ENCODE results near the gene RIPPLY1. TPM values are rescaled to one million over a fixed set of nuclear protein-coding genes. Genes with fewer than 3 reads are reported as not detected.

Gene RIPPLY1
- polyA plus RNA-seq, 1 experiment = 0.06 TPM

DNA sequence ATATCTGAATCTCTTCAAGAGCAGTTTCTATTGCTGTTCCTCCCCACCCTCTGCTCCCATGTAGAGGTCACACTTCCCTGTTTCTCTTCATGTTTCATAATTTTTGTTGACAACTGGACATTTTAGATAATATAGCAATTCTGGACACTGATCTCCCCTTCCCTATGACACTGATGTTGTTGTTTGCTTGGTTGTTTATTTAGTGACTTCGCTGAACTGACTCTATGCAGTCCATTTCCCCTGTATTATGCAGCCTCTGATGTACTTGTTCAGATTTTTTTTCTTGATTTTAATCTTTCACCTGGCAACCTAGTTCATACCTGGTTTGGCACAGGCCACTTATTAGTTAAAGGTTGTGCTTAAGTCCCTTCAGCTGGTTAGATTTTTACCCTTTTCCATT is 46.2 kb upstream of the RIPPLY1 start:
- ChIA-PET CTCF (interaction anchor here (0.5 to 1.6 kb wide), 2 partner anchors 50 to 326 kb away, joined by 3 to 5 read pairs; no protein-coding TSS in a partner anchor), POLR2A (no interaction called here)
- DNase-seq (ENCODE audit: low read depth) = no peak
- Histone ChIP-seq H3K4me3 (ENCODE audit: low read depth, low read length) (no peak overlapping the region), H3K36me3 (ENCODE audit: control insufficient read depth, insufficient read depth, low read length) (no peaks in the 10 kb centered on the region; the same call in none of the 2 replicates), H3K27me3 (ENCODE audit: control insufficient read depth, insufficient read depth, low read length) (no peaks in the 10 kb centered on the region)
- TF ChIP-seq, protein P1, sequence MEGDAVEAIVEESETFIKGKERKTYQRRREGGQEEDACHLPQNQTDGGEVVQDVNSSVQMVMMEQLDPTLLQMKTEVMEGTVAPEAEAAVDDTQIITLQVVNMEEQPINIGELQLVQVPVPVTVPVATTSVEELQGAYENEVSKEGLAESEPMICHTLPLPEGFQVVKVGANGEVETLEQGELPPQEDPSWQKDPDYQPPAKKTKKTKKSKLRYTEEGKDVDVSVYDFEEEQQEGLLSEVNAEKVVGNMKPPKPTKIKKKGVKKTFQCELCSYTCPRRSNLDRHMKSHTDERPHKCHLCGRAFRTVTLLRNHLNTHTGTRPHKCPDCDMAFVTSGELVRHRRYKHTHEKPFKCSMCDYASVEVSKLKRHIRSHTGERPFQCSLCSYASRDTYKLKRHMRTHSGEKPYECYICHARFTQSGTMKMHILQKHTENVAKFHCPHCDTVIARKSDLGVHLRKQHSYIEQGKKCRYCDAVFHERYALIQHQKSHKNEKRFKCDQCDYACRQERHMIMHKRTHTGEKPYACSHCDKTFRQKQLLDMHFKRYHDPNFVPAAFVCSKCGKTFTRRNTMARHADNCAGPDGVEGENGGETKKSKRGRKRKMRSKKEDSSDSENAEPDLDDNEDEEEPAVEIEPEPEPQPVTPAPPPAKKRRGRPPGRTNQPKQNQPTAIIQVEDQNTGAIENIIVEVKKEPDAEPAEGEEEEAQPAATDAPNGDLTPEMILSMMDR (IDR thresholded peaks at IDR 0.05; ENCODE audit: insufficient read depth, low read depth, low read length) = no peak

DNA sequence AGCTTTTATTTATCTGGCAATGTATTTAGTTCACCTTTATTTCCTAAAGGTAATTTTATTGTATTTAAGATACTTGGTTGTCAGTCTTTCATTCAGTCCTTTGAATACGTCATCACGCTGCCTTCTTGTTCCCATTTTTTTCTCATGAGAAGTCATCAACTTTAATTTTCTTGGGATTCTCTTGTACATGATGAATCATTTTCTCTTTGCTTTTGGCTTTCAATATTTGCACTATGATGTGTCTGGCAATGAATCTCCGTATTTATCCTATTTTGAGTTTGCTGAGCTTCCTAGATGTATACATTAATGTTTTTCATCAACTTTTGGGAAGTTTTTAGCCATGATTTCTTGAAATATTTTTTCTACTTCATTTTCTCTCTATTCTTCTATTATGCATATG is 45.5 kb upstream of the RIPPLY1 start:
- CTCF ChIA-PET = no interaction called here
- TF ChIP-seq, protein P1 (IDR thresholded peaks at IDR 0.05; ENCODE audit: insufficient read depth, low read depth, low read length) = no peak
- Histone ChIP-seq H3K4me3 (ENCODE audit: low read depth, low read length) (no peak overlapping the region), H3K36me3 (ENCODE audit: control insufficient read depth, insufficient read depth, low read length) (no peaks in the 10 kb centered on the region; the same call in none of the 2 replicates), H3K27me3 (ENCODE audit: control insufficient read depth, insufficient read depth, low read length) (no peaks in the 10 kb centered on the region)
- POLR2A ChIA-PET = no interaction called here
- DNase-seq (ENCODE audit: low read depth) = no peak

DNA sequence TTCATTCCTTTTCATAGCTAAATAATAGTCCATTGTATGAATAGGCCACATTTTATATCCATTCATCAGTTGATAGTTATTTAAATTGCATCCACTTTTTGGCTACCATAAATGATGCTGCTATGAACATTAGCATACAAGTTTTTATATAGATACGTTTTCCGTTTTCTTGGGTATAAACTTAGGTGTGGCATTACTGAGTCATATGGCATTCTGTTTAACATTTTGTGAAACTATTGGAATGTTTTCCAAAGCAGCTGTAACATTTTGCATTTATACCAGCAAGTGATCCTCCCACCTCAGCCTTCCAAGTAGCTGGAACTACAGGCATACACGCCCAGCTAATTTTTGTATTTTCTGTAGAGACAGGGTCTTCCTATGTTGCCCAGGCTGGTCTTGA is 43.3 kb upstream of the RIPPLY1 start:
- no peaks in the 10 kb centered on the region; the same call in none of the 2 replicates for H3K36me3 ChIP-seq (ENCODE audit: control insufficient read depth, insufficient read depth, low read length)
- CTCF ChIA-PET = interaction anchor here (1.1 kb wide), 1 partner anchor 52 kb away, joined by 4 read pairs; no protein-coding TSS in a partner anchor
- H3K4me3 ChIP-seq (ENCODE audit: low read depth, low read length) = no peak overlapping the region
- no peak for DNase-seq (ENCODE audit: low read depth)
- POLR2A ChIA-PET = no interaction called here
- no peaks in the 10 kb centered on the region for H3K27me3 ChIP-seq (ENCODE audit: control insufficient read depth, insufficient read depth, low read length)
- TF ChIP-seq, protein P1 (IDR thresholded peaks at IDR 0.05; ENCODE audit: insufficient read depth, low read depth, low read length) = no peak

DNA sequence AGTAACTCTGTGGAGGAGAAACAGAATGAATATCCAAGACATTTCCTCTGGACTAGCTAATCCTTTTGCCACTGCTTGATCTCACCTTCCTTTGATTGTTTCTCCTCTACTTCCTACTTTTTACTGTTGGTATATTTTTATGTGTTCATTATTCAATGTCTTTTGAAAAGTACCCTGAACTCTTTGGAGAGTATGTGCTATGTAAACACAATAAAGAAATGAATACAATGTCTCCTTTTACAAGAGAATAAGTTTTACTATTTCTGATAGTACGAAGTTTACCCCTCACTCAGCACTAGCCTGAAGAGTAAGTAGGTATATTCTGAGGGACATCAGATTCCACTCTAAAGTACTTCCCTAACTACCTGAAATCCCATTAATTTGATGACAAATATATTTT is 36.9 kb upstream of the RIPPLY1 start:
- Histone ChIP-seq H3K4me3 (ENCODE audit: low read depth, low read length) (no peak overlapping the region), H3K27me3 (ENCODE audit: control insufficient read depth, insufficient read depth, low read length) (no peaks in the 10 kb centered on the region), H3K36me3 (ENCODE audit: control insufficient read depth, insufficient read depth, low read length) (no peaks in the 10 kb centered on the region; the same call in 1 of the 2 replicates)
- DNase-seq (ENCODE audit: low read depth) = no peak
- POLR2A ChIA-PET = no interaction called here
- CTCF ChIA-PET = no interaction called here
- TF ChIP-seq, protein P1 (IDR thresholded peaks at IDR 0.05; ENCODE audit: insufficient read depth, low read depth, low read length) = no peak

DNA sequence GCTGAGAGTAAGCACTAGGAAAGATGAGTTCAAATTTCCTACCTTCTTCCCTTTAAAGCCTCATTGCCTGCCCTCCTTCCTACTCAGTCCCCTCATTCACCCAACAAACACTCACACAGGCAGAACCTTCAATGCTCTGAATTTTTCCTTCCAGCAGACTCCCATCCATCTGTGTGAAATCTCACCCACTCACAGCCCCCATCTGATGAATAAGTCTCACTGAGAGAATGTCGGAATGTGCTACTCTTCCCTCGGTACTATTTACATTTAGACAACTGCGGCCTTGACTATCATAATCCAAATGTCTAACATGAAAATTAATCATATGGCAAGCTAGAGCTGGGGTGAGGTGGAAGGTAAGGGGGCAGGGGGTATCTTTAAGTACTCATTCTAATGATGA is 36.4 kb upstream of the RIPPLY1 start:
- CTCF ChIA-PET = no interaction called here
- POLR2A ChIA-PET = no interaction called here
- no peak for DNase-seq (ENCODE audit: low read depth)
- TF ChIP-seq, protein P1 (IDR thresholded peaks at IDR 0.05; ENCODE audit: insufficient read depth, low read depth, low read length) = no peak
- Histone ChIP-seq H3K36me3 (ENCODE audit: control insufficient read depth, insufficient read depth, low read length) (no peaks in the 10 kb centered on the region; the same call in 1 of the 2 replicates), H3K27me3 (ENCODE audit: control insufficient read depth, insufficient read depth, low read length) (no peaks in the 10 kb centered on the region), H3K4me3 (ENCODE audit: low read depth, low read length) (no peak overlapping the region)
